Prostate gland (tissue), 2 donors: ENCODE results near the gene FGA. TPM values are rescaled to one million over a fixed set of nuclear protein-coding genes. Genes with fewer than 3 reads are reported as not detected.

ENCODE experiments used
- DNase-seq: peaks from one replicate; pipeline ENCODE4 v3.0.0-alpha.2; 2019; ENCODE audit warnings: low spot score
- H3K27ac ChIP-seq, 2 donors: fragments of 200-600 bp; sonication (generic); 2 replicates each; pipeline ENCODE4 v1.5.1; 2017 to 2019
- H3K27me3 ChIP-seq: fragments of 200-600 bp; sonication (generic); replicated peaks from 2 replicates; pipeline ENCODE4 v1.5.1; 2019; ENCODE audit not compliant: insufficient read depth
- H3K36me3 ChIP-seq, 2 donors: fragments of 200-600 bp; sonication (generic); 1 replicate in 1 of 2; 2 replicates in 1 of 2; pipeline versions ENCODE4 v1.5.1 to v1.8.1; 2017 to 2019
- H3K4me1 ChIP-seq: fragments of 200-600 bp; sonication (generic); replicated peaks from 2 replicates; pipeline ENCODE4 v1.5.1; 2019
- H3K4me3 ChIP-seq, 2 donors: fragments of 200-600 bp; sonication (generic); 2 replicates each; pipeline ENCODE4 v1.5.1; 2017 to 2019
- H3K9me3 ChIP-seq: fragments of 200-600 bp; sonication (generic); 2 replicates; pipeline ENCODE4 v1.5.1; 2017
- CTCF ChIP-seq, 4 experiments: fragments of 200-600 bp in 2 of 4; fragments of 450-650 bp in 2 of 4; sonication (generic) in 2 of 4; IDR thresholded peaks; 1 replicate in 3 of 4; 2 replicates in 1 of 4; pipeline ENCODE4 v1.5.1; 2016 to 2019; ENCODE audit warnings: antibody characterized with exemption in 4 of 4, mild to moderate bottlenecking in 2 of 4, moderate library complexity in 2 of 4
- POLR2A ChIP-seq: fragments of 450-650 bp; IDR thresholded peaks from one replicate; pipeline ENCODE4 v1.6.1; 2016; ENCODE audit warnings: antibody characterized with exemption, mild to moderate bottlenecking
- POLR2AphosphoS5 ChIP-seq: sonication (generic); formaldehyde crosslinking; IDR thresholded peaks from one replicate; pipeline ENCODE4 v1.6.1; 2017; ENCODE audit warnings: antibody characterized with exemption
- WGBS: methylation state at CpG from one replicate; pipeline ENCODE4 v1.1.5; 2018; 5-methylcytosine and 5-hydroxymethylcytosine counted together
- intact Hi-C: fragments of 100-400 bp; cut with DNase I; formaldehyde crosslinking; loops from one replicate; pipeline ENCODE4 v1.14.2; 2022
- total RNA-seq, 2 donors: library from RNA; depleted of rRNA; stranded (reverse); fragments of >200 nt; gene quantifications; one replicate each; pipeline ENCODE4 v1.1.0, GENCODE V29; 2016

FGA gene
- total RNA-seq, 2 donors from 2014 or later = 0.68 TPM; not detected in 1

GRCh38 chr4:154615211-154615610 lies 24.7 kb upstream of the FGA start:
- no peaks in the 10 kb centered on the region for H3K4me1 ChIP-seq
- intact Hi-C loops = no loop called here
- H3K27me3 ChIP-seq = no peaks in the 10 kb centered on the region
- WGBS = 89% methylated on average over 1 of the region's 1 CpG
- TF ChIP-seq CTCF (IDR thresholded peaks at IDR 0.05) (no peak), POLR2AphosphoS5 (no peak), POLR2A (no peak)
- H3K4me3 ChIP-seq = no peak overlapping the region
- H3K36me3 ChIP-seq = no peaks in the 10 kb centered on the region
- no peak overlapping the region for H3K27ac ChIP-seq
- no peak for DNase-seq
- H3K9me3 ChIP-seq = no peaks in the 10 kb centered on the region

DNA sequence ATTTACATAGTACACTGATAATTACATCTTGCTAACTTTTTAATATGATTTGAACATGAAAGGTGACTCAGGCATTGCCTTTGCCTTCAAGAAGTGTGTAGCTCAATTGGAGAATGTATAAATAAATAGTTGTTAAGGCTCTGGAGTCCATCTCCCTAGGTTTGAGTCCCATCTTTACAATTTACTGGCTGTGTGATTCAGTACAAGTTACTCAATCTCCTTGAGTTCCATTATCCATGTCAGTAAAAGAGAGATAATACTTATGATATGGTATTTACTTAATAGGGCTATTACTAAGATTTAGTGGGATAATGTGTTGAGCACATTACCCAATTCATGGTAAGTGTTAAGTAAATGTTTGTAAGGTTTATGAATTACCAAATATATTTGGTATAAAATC lies 23.8 kb upstream of the FGA start:
- no peak overlapping the region for H3K4me3 ChIP-seq
- intact Hi-C loops = no loop called here
- H3K27me3 ChIP-seq = no peaks in the 10 kb centered on the region
- no peaks in the 10 kb centered on the region for H3K36me3 ChIP-seq
- H3K9me3 ChIP-seq = no peaks in the 10 kb centered on the region
- no peak overlapping the region for H3K27ac ChIP-seq
- H3K4me1 ChIP-seq = no peaks in the 10 kb centered on the region
- DNase-seq = no peak
- TF ChIP-seq POLR2AphosphoS5 (no peak), POLR2A (no peak), CTCF (IDR thresholded peaks at IDR 0.05) (no peak)

DNA sequence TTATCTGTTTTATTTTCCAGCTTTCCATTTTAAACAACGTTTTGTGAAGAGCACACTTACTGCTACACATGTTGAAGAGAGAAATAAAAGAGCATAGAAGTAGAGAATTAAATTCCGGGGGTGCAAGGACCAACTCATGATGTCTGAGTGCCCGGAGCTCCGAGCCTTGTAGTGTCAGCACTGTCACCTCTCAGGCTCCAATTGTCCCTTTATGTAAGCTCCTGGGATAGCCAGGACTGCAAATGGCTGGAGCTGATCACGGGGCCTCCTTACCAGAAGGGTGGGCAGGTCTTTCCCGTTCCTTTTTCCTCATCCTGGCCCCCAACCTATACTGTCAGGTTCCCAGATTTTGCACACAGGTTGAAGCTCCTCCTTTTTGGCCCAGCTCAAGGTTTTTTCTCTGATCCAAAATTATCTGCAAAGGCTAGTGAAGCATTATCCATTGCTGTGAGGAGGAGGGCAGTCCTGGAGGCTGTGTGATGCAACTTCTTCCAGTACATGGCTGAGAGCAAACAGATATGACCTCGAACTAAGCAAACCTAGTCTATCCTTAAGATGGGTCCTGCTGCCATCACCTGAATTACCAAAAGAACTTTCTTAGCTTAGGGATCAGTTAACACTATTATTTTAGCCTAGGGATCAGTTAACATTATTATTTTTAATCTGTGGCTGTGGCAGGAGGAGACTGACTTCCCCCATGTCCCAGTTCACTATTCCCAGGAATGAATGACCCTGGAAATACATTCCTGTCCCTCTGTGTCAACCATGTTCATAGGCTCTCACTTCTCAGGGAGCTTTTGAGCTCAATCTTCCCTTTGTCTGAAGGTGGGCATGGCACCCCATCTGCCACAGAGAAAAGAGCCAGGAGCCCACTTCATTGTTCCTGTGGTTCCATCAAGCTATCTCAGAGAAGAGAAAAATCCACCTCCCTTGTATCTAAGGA lies 22.2 kb upstream of the FGA start, which contains the start of gene FGG:
Gene FGG (minus strand): TSS at position 185 of the 943 bp plus-strand sequence. CDS start 47 bp downstream, at position 138.
- TF ChIP-seq POLR2A (no peak), CTCF (IDR thresholded peaks at IDR 0.05) (no peak), POLR2AphosphoS5 (no peak)
- Histone ChIP-seq H3K27ac (no peak within 1 kb of the TSS), H3K9me3 (no peaks in the 10 kb centered on the region), H3K27me3 (no peaks in the 10 kb centered on the region), H3K4me3 (no peak within 1 kb of the TSS), H3K36me3 (no peaks in the 10 kb centered on the region), H3K4me1 (no peaks in the 10 kb centered on the region)
- intact Hi-C loops = no loop called here
- no peak for DNase-seq
- 67% methylated on average over 7 of the region's 7 CpGs for WGBS

DNA sequence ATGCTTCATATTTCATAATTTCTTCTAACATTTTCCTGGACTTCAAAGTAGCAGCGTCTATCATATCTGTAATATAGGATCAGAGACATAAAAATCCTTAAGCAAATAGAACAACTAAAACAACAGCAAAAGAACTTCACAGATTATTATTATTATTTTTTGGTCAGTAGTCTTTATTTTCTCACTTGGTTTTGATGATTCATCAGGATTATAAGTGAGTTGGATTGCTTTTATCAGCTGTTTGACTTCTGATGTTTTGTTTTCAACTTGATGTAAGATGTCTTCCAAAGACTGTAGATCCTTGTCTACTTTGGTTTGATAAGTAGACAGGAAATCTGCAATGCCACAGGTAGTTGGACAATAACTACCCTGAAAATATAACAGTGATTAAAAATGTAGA lies 21.3 kb upstream of the FGA start:
- H3K27ac ChIP-seq = no peak overlapping the region
- no peaks in the 10 kb centered on the region for H3K9me3 ChIP-seq
- H3K36me3 ChIP-seq = no peaks in the 10 kb centered on the region
- no peak overlapping the region for H3K4me3 ChIP-seq
- no peak for DNase-seq
- intact Hi-C loops = no loop called here
- H3K27me3 ChIP-seq = no peaks in the 10 kb centered on the region
- WGBS = 84% methylated on average over 1 of the region's 1 CpG
- TF ChIP-seq POLR2AphosphoS5 (no peak), CTCF (IDR thresholded peaks at IDR 0.05) (no peak), POLR2A (no peak)
- H3K4me1 ChIP-seq = no peaks in the 10 kb centered on the region

GRCh38 chr4:154610582-154610981 lies 20.0 kb upstream of the FGA start:
- no peaks in the 10 kb centered on the region for H3K9me3 ChIP-seq
- DNase-seq = no peak
- intact Hi-C loops = no loop called here
- no peaks in the 10 kb centered on the region for H3K4me1 ChIP-seq
- H3K27ac ChIP-seq = no peak overlapping the region
- no peaks in the 10 kb centered on the region for H3K27me3 ChIP-seq
- H3K4me3 ChIP-seq = no peak overlapping the region
- 63% methylated on average over 4 of the region's 4 CpGs for WGBS
- TF ChIP-seq CTCF (IDR thresholded peaks at IDR 0.05) (no peak), POLR2AphosphoS5 (no peak), POLR2A (no peak)
- H3K36me3 ChIP-seq = no peaks in the 10 kb centered on the region
